NCI-H128 (cell line): ENCODE data around the gene BMPR2.

ENCODE experiments used
- DNase-seq: peaks from one replicate; lab custom pipeline; 2025; ENCODE audit not compliant: unreplicated experiment; lab: John Stamatoyannopoulos, UW

Gene BMPR2

DNA sequence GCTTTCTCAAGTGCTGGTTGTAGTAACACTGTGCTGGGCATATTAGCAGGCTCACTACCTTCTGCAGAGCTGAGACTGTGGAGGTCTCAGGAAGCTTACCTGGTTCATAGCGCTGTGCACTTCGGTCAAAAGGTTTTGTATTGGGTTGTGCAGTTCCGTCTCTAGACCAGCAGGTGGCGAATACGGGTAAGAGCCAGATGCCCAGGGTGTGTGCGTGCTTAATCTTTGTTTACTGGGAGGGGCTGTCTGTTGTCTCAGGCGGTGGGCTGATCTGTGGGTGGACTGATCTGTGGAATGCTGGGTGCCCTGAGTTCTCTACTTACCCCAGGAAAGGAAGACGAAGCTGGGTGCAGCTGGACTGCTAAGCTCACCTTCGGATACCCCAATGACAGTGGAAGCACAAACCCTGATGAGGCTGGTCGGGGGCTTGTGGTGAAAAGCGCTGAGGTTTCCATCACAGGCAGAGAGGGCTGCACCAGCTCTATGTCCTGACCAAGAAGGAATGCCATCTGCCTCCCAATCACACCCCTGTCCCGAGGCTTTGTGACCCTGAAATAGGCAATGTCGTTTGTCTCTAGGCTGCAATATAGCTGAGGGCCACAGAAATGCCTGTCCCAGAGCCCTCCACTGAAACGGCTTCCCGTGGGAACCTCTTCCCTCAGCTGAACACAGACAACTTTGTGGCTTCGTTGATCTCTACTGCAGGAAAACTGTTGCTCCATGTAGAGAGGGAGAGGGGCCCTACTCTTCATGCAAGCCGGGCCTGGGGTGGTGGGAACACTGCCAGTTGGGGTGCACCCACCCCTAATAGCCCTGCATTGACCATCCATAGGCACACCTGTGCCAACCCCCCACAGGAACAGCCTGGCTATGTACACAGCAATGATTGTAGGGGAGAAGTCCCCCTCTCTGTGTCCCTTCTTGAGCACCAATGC, 212.8 kb downstream of the BMPR2 start:
- DNase-seq, result peak; percentile 65

DNA sequence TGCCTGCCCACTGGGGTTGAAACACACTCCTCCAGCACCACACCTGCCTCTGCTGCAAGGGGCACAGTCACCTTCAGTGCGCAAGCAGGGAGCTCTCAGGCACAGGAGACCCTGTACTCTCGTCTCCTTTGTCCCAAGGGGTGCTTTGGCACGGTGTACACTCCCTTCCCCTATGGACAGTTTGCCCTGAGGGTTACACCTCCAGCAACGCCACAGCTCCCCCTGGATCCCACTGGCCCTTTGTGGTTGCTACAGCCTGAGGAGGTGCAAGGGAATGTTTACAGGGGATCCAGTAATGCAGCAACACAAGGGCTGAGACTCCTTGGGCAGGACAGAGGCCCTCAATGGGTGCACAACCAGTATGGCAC, 213.4 kb downstream of the BMPR2 start:
- DNase-seq, result no peak

DNA sequence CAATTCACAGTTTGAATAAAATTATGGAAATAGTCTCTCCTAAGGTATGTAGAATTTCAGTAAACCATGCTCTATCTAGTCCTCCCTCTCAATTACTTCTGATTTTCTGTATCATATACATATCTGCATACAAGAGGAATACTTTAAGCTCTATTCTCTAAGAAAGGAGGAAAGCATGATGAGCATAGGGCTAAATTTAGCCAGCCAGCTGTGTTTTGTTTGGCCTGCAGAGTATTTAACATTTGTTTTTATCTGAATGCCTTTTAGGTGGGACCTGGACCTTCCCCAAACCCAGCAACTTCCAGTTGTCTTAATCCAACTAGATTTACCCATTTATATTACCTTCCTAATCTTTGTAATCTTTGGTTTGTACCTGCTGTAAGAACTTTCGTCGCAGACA, 216.4 kb downstream of the BMPR2 start:
- no peak for DNase-seq

DNA sequence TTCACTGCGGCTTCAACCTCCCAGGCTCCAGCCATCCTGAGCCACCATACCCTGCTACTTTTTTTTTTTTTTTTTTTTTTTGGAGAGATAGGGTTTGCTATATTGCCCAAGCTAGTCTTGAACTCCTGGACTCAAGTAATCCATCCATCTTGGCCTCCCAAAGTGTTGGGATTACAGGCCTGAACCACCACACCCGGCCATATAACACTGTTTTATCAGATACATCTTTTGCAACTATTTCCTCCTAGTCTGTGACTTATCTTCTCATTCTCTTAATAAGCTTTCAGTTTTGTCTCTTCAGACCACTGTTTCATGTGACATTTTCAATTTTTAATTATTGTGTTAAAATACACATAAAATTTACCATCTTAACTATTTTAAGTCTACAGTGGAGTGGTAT, 223.0 kb downstream of the BMPR2 start:
- DNase-seq, result no peak

DNA sequence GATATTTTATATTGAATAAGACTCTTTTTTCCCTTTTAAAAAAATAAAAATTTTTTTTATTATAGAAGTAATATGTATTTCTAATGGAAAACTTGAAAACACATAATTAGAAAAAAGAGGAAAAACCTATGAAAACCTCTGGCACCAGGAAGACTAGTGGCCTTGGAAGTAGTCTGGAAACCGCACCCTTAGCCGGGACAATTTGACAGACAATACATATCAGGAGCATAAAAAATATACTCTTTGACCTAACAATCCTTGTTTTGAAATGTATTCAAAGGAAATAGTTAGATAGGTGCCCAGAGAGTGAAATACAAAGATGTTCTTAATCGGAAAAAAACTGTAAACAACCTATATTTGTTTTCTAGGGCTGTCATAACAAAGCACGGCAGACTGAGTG, 223.8 kb downstream of the BMPR2 start:
- no peak for DNase-seq

DNA sequence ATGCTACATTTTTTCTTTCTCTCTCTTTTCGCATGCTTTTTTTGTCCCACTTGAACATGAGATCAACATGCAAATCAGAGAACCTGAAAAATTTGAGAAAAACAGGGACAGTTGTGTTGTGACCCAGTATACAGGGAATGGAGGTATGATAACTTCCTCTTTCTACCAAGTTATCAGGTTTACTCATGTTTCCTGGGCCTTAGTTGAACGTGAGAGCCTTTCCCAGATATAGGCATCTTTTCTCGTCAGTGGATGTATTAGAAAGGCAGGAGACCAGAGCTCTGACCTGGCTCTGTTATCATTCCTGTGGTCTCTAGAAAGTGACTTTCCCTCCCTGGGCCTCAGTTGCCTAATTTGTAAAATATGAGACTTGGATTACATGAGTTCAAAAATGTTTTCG, 228.6 kb downstream of the BMPR2 start:
- no peak for DNase-seq

DNA sequence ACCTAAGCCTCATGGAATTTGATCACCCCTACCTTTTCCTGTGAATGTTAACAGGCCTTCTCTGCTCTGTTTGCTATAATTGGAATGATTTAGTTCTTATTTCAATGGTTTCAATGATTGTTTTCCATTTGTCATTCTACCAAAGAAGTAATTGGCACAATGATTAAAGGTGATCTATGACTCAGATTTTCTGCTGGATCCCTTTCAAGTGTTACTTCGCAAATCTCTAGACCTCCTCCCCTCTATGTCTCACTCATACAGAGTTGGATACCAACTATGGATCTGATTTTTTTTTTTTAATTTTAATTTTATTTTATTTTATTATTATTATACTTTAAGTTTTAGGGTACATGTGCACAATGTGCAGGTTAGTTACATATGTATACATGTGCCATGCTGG, 229.0 kb downstream of the BMPR2 start:
- no peak for DNase-seq

DNA sequence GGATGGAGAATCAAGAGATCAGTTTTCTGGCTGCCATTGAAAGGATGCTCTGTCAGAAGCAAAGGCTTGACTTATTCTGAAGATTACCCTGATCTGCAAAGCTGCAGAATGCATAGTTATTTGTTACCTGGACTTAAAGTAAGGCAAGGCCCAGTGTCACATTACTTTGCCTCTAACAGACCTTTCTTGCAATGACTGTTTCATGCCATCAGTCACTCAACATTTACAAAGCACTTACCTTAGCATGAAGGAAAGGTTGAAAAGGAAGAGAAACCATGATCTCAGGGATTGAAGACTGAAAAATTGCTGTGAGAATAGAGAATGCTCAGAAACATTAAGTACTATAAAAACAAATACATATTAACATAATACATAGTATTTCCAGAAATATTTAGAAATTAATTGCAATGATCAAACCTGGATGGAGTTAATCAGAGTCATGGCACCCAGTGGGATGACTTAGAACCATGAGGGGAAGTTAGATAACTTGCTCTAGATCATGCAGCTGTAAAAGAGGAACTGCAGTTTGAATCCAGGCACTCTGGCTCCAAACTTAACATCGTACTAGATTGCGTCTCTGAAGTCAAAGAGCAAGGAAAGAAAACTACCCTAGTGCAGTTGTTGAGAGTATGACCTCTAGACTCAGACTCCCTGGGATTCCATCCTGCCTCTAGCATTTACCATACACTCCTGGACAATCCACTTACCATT, 232.2 kb downstream of the BMPR2 start:
- no peak for DNase-seq

DNA sequence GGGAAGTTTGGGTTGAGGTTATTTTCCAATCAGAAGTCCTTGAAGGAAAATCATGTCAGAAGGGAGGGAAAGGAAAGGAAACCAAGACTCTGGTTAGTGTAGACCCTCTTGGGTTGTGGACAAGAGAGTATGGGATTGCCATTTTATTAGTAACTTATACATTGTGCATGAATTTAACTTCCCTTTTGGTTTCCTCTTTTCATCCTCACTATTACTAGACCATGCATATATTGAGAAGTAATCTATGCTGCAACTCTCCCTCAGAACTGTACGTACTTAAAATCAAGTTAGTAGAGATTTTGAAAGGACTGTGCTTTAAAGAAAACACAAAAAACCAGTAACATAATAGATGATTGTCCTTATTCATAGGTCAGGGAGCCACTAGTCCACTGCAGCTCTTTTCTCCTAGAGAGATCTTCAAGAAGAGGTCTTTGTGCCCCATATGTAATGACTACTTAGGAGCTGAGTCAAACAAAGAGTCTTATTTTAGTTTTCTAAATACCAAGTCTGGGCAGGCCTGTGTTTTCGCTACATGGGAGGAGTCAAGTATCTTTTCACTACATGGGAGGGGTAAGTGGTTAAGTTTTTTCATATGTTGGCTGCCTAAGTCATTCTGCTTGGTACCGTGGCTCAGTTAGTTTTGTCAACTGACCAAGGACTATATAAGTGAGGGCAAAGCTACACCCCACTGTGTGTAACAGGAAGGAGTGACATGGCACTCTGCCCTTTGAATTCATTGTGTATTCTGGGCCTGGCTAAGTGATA, 233.4 kb downstream of the BMPR2 start:
- DNase-seq, result no peak

DNA sequence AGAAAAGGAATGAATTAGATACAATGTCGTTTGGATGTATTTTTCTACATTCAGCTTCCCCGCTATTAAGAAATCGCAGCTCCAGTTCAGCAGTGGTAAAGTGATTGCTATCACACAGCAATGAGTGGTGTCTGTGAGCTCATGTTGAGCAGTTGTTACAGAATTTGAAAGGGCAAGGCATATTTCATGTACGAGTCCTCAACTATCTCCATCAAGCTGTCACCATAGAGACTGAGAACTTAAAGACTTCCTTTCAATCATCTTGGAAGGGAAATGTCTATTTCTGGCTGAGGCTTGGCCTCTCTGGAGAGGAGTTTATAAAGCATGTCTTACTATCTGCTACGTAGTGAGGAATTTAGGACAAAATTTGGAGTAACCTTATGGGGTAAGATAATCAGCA, 234.3 kb downstream of the BMPR2 start:
- DNase-seq, result no peak

DNA sequence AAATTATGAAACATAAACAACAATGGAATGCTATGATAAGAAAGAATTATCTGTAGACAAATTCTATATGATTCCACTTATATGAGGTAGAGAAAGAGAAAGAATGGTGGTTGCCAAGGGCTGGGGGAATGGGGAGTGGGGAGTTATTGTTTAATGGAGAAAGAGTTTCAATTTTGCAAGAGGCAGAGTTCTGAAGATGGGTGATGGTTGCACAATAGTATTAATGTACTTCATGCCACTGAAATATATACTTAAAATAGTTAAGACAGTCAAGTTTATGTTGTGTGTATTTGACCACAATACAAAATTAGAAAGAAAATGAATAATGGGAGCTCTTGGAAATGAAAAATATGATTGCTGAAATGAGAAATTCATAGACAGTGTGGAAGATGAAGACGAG, 236.0 kb downstream of the BMPR2 start:
- no peak for DNase-seq

DNA sequence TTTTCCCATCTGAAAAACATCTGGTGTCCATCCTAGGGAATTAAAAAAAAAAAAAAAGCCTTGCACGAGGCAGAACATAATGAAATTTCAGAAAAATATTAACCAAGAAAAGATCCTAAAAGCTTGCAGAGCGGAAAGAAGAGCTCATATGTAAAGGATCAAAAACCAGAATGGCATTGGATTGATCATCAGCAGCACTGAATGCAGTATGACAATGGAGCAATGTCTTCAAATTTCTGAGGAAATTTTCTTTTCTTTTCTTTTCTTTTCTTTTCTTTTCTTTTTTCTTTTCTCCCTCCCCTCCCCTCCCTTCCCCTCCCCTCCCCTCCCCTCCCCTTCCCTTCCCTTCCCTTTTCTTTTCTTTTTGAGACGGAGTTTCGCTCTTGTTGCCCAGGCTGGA, 237.4 kb downstream of the BMPR2 start:
- DNase-seq, result no peak
